Smooth muscle cell (in vitro differentiated cells): ENCODE data around the gene PCNX3. TPM values are rescaled to one million over a fixed set of nuclear protein-coding genes. Genes with fewer than 3 reads are reported as not detected.

ENCODE experiments used
- DNase-seq: peaks from one replicate; lab custom pipeline; 2025; ENCODE audit not compliant: unreplicated experiment; lab: John Stamatoyannopoulos, UW
- H2AFZ ChIP-seq: fragments of 200-600 bp; sonication (generic); 2 replicates; pipeline ENCODE4 v1.6.0; 2016; ENCODE audit warnings: antibody characterized with exemption, low read depth, mild to moderate bottlenecking
- H3F3A ChIP-seq: fragments of 200-600 bp; sonication (generic); 2 replicates; pipeline ENCODE4 v1.6.0; 2017; ENCODE audit warnings: antibody characterized with exemption, low read depth
- H3K27ac ChIP-seq: fragments of 200-600 bp; sonication (generic); 2 replicates; pipeline ENCODE4 v1.5.1; 2016; ENCODE audit warnings: low read depth, mild to moderate bottlenecking
- H3K27me3 ChIP-seq: fragments of 200-600 bp; sonication (generic); 2 replicates; pipeline ENCODE4 v1.6.1; 2016; ENCODE audit warnings: low read depth, mild to moderate bottlenecking
- H3K36me3 ChIP-seq: fragments of 200-600 bp; sonication (generic); 2 replicates; pipeline ENCODE4 v1.5.1; 2016; ENCODE audit warnings: low read depth
- H3K4me1 ChIP-seq: fragments of 200-600 bp; sonication (generic); 2 replicates; pipeline ENCODE4 v1.5.1; 2016; ENCODE audit warnings: low read depth
- H3K4me2 ChIP-seq: fragments of 200-600 bp; sonication (generic); 2 replicates; pipeline ENCODE4 v1.6.0; 2016; ENCODE audit warnings: mild to moderate bottlenecking
- H3K4me3 ChIP-seq: fragments of 200-600 bp; sonication (generic); 2 replicates; pipeline ENCODE4 v1.5.1; 2016; ENCODE audit warnings: mild to moderate bottlenecking
- H3K79me2 ChIP-seq: fragments of 200-600 bp; sonication (generic); 2 replicates; pipeline ENCODE4 v1.6.0; 2016; ENCODE audit warnings: low read depth, mild to moderate bottlenecking
- H3K9ac ChIP-seq: fragments of 200-600 bp; sonication (generic); 2 replicates; pipeline ENCODE4 v1.6.0; 2016; ENCODE audit warnings: low read depth
- H3K9me3 ChIP-seq: fragments of 200-600 bp; sonication (generic); replicated peaks from 2 replicates; pipeline ENCODE4 v1.5.1; 2016; ENCODE audit warnings: low read depth
- H4K20me1 ChIP-seq: fragments of 200-600 bp; sonication (generic); 2 replicates; pipeline ENCODE4 v1.6.0; 2016; ENCODE audit warnings: low read depth
- CTCF ChIP-seq: fragments of 200-600 bp; sonication (generic); IDR thresholded peaks from 2 replicates; pipeline ENCODE4 v1.5.1; 2017; ENCODE audit warnings: borderline replicate concordance, mild to moderate bottlenecking, antibody characterized with exemption; ENCODE audit not compliant: insufficient read depth, poor library complexity, severe bottlenecking
- WGBS: methylation state at CpG from one replicate; pipeline ENCODE4 v1.1.7; 2016; ENCODE audit warnings: low lambda C conversion rate; 5-methylcytosine and 5-hydroxymethylcytosine counted together
- polyA plus RNA-seq: library from polyadenylated mRNA; unstranded; fragments of >200 nt; fragmentation: Nextera tagmentation; extraction: Ambion mirVana; gene quantifications from 2 replicates; pipeline ENCODE4 v1.2.1, GENCODE V29; 2016
- total RNA-seq: library from RNA; depleted of rRNA; stranded (reverse); fragments of >200 nt; gene quantifications from 2 replicates; pipeline ENCODE4 v1.2.3, GENCODE V29; 2014

Gene PCNX3
- total and polyA plus RNA-seq, 2 experiments from 2014 or later, result 17.5 to 18.3 TPM

- Histone ChIP-seq H3K9ac (no peak overlapping the region), H3K9me3 (no peaks in the 10 kb centered on the region), H2AFZ (no peak overlapping the region), H3K79me2 (no peaks in the 10 kb centered on the region), H3K36me3 (no peaks in the 10 kb centered on the region), H3K4me3 (no peak overlapping the region), H3K4me2 (no peak overlapping the region), H4K20me1 (no peaks in the 10 kb centered on the region), H3K4me1 (no peaks in the 10 kb centered on the region), H3K27ac (no peak overlapping the region), H3K27me3 (no peaks in the 10 kb centered on the region), H3F3A (no peaks in the 10 kb centered on the region)
- no peak for DNase-seq
- 97% methylated on average over 13 of the region's 13 CpGs for WGBS
- TF ChIP-seq CTCF, result no peak
Observed at GRCh38 chr11:65627202-65627601, 11.6 kb downstream of the PCNX3 start.

DNA sequence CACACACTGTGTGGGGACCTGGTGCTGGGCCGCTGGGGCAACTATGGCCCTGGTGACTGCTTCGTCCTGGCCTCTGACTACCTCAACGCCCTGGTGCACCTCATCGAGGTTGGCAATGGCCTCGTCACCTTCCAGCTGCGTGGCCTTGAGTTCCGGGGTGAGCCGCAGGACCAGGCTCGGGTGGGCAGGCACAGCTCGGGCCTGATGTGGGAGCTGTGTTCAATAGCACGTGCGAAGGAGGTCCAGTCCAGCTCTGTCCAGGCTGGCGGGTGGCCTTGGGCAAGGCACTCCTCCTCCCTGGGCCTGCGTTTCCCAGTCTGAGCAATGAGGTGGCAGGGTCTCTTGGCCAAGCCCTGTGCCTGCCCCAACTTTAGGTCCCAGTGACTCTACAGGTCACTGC lies 14.0 kb downstream of the PCNX3 start:
- no peaks in the 10 kb centered on the region for H3K4me1 ChIP-seq
- no peaks in the 10 kb centered on the region for H3F3A ChIP-seq
- H4K20me1 ChIP-seq, result no peaks in the 10 kb centered on the region
- no peaks in the 10 kb centered on the region for H3K9me3 ChIP-seq
- H3K4me2 ChIP-seq, result no peak overlapping the region
- no peak overlapping the region for H3K9ac ChIP-seq
- H2AFZ ChIP-seq, result no peak overlapping the region
- no peaks in the 10 kb centered on the region for H3K79me2 ChIP-seq
- no peak overlapping the region for H3K4me3 ChIP-seq
- no peaks in the 10 kb centered on the region for H3K27me3 ChIP-seq
- no peak for TF ChIP-seq CTCF
- no peaks in the 10 kb centered on the region for H3K36me3 ChIP-seq
- 96% methylated on average over 14 of the region's 14 CpGs for WGBS
- no peak for DNase-seq
- H3K27ac ChIP-seq, result no peak overlapping the region

DNA sequence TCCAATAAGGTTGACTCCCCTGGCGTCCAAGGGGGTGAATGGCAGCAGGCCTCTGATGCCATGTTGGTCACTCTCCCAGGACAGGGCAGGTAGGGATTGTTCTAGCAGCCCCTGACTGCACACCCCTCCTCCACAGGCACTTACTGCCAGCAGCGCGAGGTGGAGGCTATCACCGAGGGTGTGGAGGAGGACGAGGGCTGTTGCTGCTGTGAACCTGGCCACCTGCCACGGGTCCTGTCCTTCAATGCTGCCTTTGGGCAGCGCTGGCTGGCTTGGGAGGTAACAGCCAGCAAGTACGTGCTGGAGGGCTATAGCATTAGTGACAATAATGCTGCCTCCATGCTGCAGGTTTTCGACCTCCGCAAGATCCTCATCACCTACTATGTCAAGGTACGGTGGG lies 14.6 kb downstream of the PCNX3 start:
- no peaks in the 10 kb centered on the region for H3K27me3 ChIP-seq
- H4K20me1 ChIP-seq, result no peaks in the 10 kb centered on the region
- TF ChIP-seq CTCF, result no peak
- no peaks in the 10 kb centered on the region for H3K9me3 ChIP-seq
- no peak overlapping the region for H3K4me3 ChIP-seq
- no peaks in the 10 kb centered on the region for H3F3A ChIP-seq
- no peak for DNase-seq
- H3K27ac ChIP-seq, result no peak overlapping the region
- no peaks in the 10 kb centered on the region for H3K79me2 ChIP-seq
- no peak overlapping the region for H3K9ac ChIP-seq
- 98% methylated on average over 11 of the region's 11 CpGs for WGBS
- H3K4me1 ChIP-seq, result no peaks in the 10 kb centered on the region
- no peaks in the 10 kb centered on the region for H3K36me3 ChIP-seq
- H2AFZ ChIP-seq, result no peak overlapping the region
- H3K4me2 ChIP-seq, result no peak overlapping the region

GRCh38 chr11:65633390-65634108 lies 18.0 kb downstream of the PCNX3 start:
- Histone ChIP-seq H3K27me3 (no peaks in the 10 kb centered on the region), H3K4me3 (no peak overlapping the region), H3K9ac (no peak overlapping the region), H3K4me1 (peaks cover 9% of the 10 kb centered on the region), H2AFZ (no peak overlapping the region), H3K27ac (no peak overlapping the region), H3K9me3 (no peaks in the 10 kb centered on the region), H3F3A (peaks cover 11% of the 10 kb centered on the region), H3K36me3 (no peaks in the 10 kb centered on the region), H4K20me1 (peaks cover 9% of the 10 kb centered on the region), H3K79me2 (no peaks in the 10 kb centered on the region), H3K4me2 (no peak overlapping the region)
- DNase-seq, result no peak
- WGBS, result 96% methylated on average over 20 of the region's 20 CpGs
- no peak for TF ChIP-seq CTCF
